GM18909 (cell line): ENCODE data around the gene LMTK3.
A peak's percentile ranks its signal among the peaks of the same experiment; 100 is the strongest.

Experiments used
- ATAC-seq: cut with Tn5 transposase; IDR thresholded peaks from one replicate; pipeline ENCODE4 v1.9.1; 2021; ENCODE audit warnings: mild to moderate bottlenecking; ENCODE audit not compliant: unreplicated experiment, poor library complexity

LMTK3 gene

DNA sequence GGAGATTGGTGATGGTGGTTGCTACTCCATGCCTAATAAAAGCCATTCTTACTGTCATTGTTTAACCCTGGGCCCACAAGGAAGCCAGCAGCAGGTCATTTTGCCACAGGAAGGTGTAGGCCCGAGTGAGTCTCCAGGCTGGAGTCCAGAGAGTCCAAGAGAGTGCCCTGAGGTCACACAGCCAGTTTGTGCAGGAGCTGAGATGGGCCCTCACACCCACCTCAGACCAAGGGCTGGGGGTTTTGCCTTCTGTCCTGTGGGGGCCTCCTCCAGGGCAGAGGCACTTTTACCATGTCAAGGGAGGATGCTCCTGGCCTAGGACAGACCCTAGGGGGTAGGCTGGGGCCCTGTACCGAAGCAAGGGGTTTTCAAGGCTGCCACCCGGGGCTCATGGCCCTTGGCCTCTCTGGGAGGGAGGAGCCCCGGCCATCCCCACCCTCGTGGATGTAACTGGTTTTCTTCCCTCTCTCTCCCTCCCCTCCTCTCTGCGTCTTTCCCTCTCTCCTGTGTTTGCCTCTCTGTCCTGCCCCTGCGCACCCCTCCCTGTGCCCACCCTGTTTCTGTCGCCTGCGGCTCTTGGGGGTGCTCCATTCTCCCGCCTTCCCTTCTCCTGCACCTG is 34.5 kb downstream of the LMTK3 start:
- no peak for ATAC-seq

DNA sequence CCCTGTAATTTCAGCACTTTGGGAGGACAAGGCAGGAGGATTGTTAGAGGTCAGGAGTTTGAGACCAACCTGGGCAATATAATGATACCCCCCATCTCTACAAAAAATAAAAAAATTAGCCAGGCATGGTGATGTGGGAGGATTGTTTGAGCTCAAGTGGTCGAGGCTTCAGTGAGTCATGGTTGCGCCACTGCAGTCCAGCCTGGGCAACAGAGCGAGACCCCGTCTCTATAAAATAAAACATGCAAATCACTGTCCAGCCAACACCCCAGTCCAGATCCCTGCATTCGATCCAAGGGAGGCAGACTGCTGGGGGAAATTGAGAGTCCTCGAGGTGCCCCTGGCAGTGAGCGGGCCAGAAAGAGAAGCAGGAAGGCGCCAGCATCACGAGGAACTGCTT is 35.5 kb downstream of the LMTK3 start:
- no peak for ATAC-seq

DNA sequence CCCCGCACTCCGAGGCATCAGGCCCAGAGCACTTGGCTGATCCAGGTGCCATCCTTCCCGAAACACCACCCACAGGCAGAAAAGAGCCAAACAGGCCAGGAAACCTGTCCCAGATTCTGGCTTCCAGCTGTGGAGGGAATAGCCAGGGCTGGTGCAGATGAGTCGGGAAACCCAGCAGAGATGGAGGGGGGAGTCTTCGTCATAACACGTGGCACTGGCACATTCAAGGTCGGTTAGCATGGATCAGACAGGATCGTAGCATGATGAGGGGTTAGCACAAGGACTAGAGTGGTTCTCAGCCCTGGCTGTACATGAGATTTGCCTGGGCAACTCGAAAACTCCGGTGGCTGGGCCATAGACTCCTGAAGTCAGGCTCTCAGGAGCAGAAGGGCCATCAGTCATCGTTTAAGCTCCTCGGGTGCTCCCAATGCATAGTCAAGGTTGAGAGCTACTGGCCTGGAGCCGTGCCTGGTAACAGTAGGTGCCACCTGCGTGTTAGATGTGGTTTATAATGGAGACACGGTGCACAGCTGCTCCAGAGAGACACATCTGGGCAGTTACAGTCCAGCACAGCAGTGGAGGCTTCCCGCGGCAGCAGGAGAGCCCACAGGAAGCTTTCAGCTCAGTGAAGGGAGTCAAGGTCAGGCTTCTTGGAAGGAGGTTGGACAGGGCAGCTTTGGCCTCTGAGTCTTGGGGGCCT is 36.1 kb downstream of the LMTK3 start:
- no peak for ATAC-seq

DNA sequence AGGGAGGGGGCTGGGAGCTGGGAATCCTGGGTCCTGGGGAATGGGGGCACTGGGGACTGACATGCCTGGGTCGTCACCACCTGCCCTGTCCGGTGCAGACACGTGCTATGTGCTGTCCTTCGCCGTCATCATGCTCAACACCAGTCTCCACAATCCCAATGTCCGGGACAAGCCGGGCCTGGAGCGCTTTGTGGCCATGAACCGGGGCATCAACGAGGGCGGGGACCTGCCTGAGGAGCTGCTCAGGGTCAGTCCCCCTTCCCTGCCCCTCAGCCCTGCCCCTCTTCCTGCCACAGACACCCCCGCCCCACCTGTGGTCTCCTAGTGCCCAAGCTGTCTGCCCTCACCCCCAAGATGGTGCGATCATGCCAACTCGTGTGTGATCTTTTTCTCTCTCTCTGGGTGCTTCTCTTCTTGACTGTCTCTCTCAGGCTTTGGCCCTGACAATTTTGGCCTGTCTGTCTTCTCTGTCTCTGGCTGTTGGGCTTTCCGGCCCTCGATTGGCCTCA is 37.5 kb downstream of the LMTK3 start:
- no peak for ATAC-seq

DNA sequence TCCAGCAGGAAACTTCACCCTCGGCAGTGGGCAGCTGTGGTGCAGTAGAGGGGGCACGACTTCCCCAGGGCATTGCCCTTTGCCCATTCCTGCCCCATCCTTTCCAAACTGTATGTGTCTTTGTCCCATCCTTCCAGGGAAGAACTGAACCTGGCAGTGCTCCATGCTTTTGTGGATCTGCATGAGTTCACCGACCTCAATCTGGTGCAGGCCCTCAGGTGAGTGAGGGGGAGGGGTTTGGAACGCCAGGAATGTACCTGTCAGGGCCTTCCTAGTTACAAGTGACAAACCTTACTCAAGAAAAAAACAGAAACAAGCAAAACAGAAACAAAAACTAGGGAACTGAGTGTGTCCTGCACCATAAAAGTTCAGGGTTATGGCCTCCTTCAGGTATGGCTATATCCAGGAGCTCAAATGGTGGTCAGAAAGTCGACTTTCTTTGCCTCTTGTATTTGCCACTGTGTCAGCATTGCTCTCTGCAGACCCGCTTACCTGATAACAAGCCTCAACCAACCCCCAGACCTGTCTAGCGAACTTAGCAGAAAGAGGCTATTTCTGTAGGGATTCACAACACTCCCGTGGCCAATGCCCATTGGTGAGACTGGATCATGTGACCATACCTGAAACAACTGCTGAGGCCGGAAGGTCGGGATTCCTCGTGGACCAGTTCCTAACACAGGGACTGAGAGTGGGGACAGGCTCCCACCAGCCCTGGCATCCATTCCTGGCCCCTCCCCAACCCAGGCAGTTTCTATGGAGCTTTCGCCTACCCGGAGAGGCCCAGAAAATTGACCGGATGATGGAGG is 38.3 kb downstream of the LMTK3 start:
- ATAC-seq: no peak

DNA sequence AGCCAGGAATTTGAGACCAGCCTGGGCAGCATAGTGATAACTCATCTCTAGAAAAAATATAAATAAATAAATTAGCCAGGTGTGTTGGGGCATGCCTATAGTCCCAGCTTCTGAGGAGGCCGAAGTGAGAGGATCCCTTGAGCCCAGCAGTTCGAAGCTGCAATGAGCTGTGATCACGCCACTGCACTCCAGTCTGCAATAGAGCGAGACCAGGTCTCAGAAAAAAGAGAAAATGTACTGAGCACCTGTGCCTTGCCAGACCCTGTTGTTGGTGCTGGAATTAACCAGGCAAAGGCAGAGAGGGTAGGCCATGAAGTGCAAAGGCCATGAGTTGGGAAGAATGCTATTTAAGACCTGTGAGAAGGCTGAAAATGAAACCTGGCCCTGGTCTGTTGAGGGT is 39.8 kb downstream of the LMTK3 start:
- no peak for ATAC-seq

DNA sequence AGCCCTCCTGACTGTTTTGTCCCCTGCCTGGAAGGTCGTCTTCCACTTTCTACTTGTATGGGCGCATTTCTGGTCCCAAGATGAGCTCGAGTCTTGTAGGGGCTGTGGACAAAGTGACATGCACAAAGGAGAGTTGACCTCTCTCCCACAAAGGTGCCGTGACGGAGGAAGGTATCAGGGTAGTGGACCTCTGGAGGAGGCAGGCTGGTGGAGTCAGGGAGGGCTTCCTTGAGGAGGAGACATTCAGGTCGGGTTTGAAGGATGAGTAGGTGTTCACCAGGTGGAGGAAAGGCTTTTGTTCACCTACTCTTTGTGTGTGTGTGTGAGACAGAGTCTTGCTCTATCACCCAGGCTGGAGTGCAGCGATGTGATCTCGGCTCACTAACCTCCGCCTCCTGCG is 40.8 kb downstream of the LMTK3 start:
- ATAC-seq: no peak

DNA sequence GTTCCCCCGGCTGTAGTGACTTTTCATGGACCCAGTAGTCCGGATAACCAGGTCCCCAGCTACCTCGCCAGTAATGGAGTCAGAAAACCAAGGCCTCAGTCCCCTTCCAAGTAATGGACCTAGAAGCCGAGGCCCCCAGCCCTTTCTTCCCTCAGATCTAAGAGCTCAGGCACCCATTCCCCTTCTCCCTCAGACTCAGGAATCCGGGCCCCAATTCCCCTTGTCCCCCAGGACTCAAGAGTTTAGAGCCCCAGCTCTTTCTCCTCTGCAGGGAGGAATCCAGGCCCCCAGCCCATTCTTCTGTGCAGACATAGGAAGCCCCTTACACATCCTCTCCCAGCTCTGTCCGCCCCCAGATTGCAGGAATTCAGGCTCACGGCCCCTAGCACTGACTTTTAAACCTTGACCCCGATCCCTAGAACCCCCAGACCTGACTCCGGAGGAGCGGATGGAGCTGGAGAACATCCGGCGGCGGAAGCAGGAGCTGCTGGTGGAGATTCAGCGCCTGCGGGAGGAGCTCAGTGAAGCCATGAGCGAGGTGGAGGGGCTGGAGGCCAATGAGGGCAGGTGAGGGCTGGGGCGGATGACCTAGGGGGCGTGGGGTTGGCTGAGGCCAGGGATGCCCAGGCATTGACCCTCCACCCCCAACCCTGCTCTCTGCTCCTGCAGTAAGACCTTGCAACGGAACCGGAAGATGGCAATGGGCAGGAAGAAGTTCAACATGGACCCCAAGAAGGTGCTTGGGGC is 41.5 kb downstream of the LMTK3 start:
- no peak for ATAC-seq

DNA sequence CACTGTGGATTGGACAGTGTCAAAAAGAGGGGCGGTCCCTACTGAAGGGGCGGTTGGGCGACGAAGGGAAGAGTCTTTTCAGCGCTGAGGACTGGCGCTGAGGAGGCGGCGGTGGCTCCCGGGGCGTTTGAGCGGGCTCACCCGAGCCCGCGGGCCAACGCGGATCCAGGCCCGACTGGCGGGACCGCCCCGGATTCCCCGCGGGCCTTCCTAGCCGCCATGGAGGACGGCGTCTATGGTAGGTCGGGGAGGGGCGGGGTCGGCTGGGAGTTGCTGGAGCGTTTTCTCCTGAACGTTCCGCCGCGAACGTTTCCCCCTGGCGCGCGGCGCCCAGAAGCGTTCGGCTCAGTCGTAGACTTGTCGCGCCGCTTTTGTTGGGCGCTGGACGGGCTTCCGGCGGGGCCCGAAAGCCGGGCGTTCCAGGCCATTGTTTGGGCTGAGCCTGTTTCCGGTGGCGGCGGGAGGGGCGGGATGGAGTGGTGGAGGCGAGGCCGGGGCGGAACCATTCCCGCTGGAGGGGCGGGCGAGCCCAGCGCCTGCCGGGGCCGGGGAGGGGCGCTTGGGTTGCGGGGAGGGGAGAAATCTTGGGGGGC is 42.2 kb downstream of the LMTK3 start, which contains the start of gene CYTH2:
CYTH2 (plus strand) TSS at position 81 of the 593 bp plus-strand sequence; CDS start at position 220, 139 bp downstream.
- peak; percentile 18 for ATAC-seq

DNA sequence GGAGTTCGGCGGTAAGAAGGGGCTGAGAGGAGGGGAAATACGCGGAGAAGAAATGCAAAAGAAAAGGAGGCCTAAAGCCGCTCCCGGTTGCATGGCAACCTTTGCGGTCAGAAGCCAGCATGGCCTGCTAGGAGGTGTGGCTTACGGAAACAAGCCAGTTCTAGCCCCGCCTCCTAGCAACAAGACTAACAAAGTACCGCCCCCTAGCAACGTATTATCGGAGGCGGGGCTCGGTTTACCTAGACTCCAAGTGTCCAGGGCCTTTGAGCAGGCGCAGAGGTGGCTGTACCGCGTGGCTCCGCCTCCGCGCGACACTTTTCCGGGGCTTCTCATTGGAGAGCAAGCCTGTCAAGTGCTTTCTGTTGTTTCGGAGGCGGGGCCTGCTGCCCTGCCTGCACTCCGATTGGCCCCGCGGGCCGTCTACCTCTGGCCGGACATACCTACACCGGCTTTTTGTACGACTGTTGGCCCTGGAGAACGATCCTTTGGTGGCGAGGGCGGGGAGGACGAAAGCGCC is 42.8 kb downstream of the LMTK3 start:
- ATAC-seq: peak; percentile 93

DNA sequence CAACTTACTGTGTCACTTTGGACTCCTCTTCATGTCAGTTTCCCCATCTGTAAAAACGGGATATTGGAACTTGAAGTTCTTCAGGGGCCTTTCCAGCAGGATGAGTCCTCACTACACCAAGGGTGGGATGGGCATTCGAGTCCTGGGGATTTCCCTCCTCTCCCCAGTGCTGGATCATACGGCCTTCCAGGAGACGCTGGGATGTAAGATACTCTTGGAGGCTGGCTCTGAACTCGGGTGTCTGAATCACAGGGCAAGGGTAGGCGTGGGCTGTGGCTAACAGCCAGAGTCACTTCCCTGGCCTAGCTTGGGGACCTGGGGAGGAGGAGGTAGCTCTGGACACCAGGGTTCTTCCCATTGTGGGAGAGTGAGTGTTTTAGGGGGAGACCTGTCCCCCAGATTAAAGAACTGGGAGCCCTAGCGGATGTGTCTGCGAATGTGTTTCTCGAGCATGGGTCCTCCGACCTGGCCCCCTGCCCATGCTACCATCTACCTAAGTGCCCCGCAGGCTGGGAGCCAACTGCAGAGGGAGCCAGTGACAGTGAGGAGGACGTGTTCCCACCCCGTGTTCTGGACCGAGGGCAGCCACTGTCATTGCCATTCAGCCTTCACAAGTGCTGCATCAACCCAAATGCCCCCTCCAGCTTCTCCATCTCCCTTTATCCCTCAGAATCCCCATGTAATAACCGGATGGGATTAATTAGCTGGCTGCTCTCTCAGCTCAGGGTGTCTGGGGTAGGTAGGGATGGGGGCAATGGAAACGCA is 44.9 kb downstream of the LMTK3 start:
- ATAC-seq: no peak

DNA sequence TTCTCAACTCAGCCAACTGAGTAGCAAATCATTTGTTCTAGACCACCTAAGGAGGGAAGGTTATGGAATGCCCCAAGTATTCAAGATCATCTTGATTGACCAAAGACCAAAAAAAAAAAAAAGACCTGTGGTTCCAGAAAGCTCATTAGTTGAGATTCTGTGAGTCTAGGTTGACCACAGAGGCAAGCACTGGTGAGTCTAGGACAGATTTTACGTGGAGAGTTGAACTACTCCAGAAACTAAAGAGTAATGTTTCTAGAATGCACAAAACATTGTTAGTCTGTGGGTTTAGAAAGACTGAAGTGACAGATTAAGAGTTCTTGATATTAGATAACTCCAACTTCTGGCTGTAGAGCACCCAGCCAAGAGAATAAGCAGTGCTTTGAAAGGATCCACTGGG is 46.4 kb downstream of the LMTK3 start:
- no peak for ATAC-seq

DNA sequence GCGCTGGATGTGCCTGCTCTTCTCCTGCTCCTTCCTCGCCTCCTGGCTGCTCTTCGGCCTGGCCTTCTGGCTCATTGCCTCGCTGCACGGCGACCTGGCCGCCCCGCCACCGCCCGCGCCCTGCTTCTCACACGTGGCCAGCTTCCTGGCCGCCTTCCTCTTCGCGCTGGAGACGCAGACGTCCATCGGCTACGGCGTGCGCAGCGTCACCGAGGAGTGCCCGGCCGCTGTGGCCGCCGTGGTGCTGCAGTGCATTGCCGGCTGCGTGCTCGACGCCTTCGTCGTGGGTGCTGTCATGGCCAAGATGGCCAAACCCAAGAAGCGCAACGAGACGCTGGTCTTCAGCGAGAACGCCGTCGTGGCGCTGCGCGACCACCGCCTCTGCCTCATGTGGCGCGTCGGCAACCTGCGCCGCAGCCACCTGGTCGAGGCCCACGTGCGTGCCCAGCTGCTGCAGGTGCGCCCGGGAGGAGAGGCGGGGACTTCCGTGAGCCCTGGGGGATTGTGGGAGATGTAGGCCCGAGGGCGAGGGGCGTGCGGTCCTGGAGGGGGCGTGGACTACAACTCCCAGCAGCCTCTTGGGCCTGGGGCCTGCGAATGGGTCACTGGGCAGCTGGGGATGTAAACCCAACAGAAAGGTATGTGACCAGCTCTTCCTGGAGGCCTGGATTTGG is 49.5 kb downstream of the LMTK3 start:
- ATAC-seq: no peak

DNA sequence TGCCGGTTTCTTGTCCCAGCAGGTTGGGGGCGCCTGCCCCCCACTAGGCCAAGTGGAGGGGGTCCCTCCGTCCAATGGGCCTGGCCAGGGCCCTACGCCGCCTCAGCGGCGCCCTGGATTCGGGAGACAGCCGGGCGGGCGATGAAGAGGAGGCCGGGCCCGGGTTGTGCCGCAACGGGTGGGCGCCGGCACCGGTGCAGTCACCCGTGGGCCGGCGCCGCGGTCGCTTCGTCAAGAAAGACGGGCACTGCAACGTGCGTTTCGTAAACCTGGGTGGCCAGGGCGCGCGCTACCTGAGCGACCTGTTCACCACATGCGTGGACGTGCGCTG is 50.0 kb downstream of the LMTK3 start:
- no peak for ATAC-seq

DNA sequence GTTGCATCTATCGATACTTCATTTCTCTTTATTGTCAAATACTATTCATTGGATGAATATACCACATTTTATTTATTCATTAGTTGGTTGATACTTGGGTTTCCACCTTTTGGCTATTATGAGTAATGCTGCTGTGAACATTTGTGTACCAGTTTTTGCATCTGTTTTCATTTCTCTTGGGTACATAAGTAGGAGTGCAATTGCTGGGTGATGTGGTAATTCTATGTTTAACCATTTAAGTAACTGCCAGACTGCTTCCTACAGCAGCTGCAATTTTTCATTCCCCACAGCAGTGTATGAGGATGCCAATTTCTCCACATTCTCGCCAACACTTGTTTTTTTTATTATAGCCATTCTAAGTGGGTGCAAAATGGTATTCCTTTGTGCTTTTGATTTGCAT is 53.6 kb downstream of the LMTK3 start:
- ATAC-seq: no peak

DNA sequence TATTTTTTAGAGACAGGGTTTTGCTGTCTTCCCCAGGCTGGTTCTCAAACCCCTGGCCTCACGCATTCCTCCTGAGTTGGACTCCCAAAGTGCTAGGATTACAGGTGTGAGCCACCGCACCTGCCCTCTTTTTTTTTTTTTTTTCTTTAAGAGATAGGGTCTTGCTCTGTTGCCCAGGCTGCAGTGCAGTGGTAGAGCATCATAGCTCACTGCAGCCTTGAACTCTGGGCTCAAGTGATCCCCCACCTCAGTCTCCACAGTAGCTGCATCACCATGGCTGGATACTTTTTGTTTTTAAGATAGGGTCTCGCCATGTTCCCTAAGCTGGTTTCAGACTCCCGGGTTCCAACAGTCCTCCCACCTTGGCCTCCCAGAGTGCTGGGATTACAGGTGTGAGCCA is 54.8 kb downstream of the LMTK3 start:
- ATAC-seq: no peak

DNA sequence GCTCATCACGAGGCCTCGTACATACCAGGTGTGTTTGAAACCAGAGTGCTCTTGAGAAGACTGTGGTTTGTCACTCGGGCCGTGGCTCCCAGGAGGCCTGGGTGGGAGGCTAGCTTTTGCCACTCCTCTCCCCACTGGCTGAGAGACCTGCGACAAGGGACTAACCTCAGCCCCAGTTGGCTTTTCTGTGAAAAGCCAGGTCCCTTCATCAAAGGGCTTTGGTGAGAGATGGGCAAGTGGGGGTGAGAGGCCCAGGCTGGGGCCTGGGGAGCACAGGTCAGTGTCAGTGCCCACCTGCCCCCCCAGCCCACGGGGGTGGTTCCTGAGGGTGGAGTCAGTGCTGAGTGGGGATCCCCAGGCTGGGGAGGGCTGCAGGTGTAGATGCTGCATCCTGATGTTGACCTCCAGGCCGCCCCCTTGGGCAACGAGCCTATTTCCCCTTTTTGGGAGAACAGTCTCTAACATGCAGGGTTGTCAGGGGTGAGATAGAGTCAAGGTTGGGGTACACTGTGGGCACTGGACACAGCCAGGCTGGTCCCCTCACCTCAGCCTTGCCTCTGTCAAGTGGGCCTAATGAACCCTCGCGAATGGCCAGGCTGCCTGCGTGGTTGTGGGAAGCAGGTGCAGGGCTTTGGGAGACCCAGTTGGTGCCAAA is 55.6 kb downstream of the LMTK3 start:
- no peak for ATAC-seq

DNA sequence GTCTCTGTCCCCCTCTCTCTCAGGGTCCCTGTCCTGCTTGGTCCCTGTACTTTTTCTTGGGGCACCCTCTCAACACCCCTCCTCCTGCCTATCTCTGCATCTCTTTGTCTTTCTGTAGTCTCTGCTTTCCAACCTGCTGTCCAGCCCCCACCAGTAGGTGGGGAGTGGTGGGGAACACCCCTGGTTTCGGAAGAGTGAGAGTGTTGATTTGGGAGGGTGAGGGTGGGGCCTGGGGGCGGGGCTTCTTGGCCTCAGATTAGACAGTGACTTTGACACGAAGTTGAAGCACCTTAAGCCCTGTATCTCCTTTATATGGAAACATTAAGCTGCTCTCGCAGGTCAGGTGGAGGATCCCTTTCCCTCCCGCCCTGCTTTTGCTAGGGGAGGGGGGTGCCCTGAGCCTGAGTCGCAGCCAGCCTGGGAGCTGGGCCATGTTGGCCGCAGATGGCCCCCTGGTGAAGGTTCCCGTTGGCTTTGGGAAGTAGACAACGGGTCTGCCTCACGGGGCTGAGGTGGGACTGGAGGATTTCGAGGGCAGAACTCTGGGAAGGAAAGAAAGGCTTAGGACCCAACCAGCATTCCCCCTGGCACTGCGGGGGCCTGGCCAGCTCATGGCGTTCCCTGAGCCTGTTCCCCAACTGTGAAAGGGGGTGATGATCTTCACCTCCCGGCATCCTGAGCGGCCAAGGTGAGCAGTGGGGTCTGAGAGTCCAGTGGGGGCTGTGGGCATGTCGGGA is 56.3 kb downstream of the LMTK3 start, which contains the start of gene KCNJ14:
KCNJ14 (plus strand) TSS at position 404 of the 737 bp plus-strand sequence. CDS start 6,151 bp downstream, outside the sequence.
- no peak for ATAC-seq
